ENCODE measurements around the gene MPO. TPM values are rescaled to one million over a fixed set of nuclear protein-coding genes. Genes with fewer than 3 reads are reported as not detected.

MPO gene
- total RNA-seq, 1 experiment from 2014 or later: not detected

DNA sequence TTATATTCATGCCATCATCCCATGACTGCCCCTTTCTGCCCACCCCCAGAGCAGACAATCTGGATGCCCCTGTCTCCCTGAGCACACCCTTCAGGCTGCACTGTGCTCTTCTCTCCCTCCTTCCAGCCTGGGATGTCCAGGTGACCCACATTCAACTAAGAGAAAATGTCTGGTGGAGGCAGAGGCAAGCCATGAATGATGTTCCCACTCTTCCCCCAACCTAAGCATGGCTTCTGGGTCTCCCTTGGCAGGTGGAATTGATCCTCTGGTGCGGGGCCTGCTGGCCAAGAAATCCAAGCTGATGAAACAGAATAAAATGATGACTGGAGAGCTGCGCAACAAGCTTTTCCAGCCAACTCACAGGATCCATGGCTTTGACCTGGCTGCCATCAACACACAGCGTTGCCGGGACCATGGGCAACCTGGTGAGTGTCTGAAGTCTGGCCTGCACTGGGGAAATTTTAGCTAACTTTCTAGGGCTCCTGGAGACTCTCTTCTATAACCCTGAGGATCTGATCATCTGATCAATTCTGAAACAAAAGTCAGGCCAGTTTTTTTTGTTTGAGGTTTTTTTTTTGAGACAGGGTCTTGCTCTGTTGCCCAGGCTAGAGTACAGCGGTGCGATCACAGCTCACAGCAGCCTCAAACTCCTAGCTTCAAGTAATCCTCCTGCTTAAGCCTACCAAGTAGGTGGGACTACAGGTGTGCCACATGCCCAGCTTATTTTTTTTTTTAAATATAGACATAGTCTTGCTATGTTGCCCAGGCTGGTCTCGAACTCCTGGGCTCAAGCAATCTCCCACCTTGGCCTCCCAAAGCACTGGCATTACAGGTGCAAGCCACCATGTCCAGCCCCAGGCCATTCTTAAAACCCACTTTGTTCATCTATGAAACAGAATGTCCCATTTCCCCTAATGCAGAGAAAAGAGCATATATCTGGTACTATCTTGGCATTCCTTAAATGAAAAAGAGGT, 14.5 kb downstream of the MPO start:
- DNase-seq (ENCODE audit: extremely low read depth, low read depth): no peak

DNA sequence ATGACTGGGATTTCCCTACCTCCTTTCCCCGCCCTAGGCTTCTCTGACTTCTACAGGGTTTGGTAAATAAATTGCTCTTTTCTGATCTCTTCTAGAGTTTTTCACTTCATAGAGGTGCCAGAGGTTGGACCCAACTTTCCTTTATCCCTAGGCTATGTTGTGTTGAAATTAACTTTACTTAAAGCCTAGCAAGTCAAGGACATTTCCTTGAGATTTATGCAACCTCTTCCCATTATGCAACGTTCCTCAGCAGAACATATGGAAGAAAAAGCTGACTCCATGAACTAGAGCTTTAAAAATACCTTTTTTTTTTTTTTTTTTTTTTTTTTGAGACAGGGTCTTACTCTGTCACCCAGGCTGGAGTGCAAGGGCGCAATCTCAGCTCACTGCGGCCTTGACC, 15.5 kb downstream of the MPO start:
- no peak for DNase-seq (ENCODE audit: extremely low read depth, low read depth)

DNA sequence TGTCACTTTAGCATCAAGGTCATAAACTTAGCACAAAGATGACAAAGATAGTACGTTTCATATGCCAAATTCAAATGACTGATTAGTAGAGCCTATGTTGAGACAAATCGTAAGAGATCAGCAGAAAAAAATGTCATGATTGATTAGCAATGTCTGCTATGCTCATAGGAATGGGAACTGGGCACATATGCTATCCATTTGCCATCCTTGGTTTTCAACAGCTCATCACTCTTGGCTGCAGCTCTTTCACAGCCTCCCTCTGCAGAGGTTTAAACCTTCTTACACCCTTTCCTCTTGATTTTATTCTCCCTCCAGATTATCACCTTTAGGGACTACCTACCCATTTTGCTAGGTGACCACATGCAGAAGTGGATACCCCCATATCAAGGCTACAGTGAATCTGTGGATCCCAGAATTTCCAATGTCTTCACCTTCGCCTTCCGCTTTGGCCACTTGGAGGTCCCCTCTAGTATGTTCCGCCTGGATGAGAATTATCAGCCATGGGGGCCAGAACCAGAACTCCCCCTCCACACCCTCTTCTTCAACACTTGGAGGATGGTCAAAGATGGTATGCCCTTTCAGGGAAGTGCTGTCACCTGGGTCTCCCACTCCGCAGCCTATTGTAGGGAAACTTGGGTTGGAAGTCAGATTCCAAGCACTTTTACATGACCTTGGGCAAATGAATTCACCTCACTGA, 16.2 kb downstream of the MPO start:
- no peak for DNase-seq (ENCODE audit: extremely low read depth, low read depth)

GRCh38 chr17:58263773-58264172, 17.0 kb downstream of the MPO start:
- no peak for DNase-seq (ENCODE audit: extremely low read depth, low read depth)

DNA sequence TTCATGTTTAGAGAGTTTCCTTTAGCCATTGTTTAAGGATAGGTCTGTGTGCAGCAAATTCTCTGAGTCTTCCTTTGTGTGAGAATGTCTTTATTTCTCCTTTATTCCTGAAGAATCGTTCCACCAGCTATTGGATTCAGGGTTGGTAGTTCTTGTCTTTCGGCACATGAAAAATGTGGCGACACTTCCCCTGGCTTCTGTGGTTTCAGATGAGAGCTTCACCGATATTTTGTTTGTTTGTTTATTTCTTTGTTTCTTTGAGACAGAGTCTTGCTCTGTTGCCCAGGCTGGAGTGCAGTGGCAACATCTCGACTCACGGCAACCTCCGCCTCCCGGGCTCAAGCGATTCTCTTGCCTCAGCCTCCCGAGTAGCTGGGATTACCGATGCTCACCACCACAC, 18.6 kb downstream of the MPO start:
- no peak for DNase-seq (ENCODE audit: extremely low read depth, low read depth)

GRCh38 chr17:58254803-58255202, 25.9 kb downstream of the MPO start:
- DNase-seq (ENCODE audit: extremely low read depth, low read depth): no peak

GRCh38 chr17:58253082-58253481, 27.7 kb downstream of the MPO start:
- DNase-seq (ENCODE audit: extremely low read depth, low read depth): no peak

DNA sequence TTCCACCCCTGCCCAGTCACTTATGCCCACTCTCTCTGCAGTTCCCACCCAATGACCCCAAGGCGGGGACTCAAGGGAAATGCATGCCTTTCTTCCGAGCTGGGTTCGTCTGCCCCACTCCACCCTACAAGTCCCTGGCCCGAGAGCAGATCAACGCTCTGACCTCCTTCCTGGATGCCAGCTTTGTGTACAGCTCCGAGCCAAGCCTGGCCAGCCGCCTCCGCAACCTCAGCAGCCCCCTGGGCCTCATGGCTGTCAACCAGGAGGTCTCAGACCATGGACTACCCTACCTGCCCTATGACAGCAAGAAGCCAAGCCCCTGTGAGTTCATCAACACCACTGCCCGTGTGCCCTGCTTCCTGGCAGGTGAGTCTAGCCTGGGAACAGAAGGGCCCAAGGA, 28.6 kb downstream of the MPO start:
- DNase-seq (ENCODE audit: extremely low read depth, low read depth): no peak

DNA sequence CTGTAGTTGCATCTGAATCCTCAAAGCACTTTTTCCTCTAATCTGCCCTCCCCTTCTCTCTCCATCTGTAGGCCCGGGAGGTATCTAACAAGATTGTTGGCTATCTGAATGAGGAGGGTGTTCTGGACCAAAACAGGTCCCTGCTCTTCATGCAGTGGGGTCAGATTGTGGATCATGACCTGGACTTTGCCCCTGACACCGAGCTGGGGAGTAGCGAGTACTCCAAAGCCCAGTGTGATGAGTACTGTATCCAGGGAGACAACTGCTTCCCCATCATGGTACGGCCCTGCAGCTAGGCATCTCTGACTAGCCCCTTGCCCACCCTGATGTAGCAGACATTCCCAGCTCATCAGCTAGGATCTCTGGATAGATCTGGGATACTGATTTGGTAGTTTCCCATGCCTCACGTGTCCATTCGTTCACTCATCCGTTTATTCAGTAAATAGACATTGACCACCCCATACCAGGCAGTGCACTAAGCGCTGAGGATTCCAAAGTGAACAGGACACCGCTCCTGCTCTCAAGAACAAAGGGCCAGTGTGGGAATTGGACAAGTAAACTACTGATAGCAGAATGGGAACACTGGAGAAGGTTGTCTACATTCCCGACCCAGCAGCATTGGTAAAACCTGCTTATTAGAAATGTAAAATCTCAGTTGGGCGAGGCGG, 30.3 kb downstream of the MPO start:
- no peak for DNase-seq (ENCODE audit: extremely low read depth, low read depth)

DNA sequence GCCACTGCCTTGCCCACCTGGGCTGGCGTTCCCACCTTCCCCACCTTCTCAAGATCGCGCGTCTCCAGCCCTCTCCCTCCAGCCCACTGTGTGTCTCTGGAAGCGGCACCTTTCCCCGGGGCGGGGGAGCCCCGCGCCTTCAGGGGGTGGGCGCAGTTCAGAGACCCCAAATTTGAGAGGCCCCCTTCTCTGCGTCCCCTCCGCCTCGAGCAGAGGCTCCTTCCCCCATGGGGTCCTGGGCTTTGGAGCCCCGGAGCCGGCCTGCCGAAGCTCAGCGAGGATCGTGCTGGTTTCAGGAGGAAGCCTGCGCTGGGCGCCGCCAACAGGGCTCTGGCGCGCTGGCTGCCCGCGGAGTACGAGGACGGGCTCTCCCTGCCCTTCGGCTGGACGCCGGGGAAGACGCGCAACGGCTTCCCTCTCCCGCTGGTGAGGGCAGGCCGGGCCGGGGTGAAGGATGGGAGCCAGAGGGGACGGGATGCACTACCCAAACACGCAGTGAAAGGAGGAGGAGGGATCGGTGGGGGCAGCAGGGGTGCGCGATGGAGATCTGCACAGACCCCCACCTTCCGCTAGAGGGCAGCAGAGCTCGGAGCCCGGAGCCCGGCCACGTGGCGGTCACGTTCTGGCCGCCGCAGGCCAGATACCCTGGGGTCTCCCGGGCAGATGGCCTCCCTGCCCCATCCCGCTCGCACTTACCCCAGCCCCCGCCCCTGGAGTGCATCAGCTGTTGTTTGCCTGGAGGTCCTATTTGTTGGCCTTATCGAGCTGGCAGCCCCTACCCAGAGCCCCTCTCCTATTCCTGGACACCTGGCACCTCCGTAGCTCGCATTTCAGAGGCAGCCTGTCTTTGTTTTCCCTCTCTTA, 31.2 kb downstream of the MPO start:
- DNase-seq (ENCODE audit: extremely low read depth, low read depth): peak; percentile 58

DNA sequence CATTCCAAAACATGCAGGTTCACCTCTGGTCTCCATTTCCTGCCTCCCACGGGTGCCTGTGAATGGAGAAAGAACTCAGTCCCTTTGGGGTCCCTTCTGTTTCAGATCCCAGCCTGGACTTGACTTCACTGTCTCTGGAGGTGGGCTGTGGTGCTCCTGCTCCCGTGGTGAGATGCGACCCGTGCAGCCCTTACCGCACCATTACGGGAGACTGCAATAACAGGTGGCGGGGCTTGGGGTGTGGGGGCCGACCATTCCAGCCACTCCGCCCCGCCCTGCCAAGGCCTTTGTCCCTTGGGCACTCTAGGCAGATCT, 31.8 kb downstream of the MPO start:
- DNase-seq (ENCODE audit: extremely low read depth, low read depth): no peak

DNA sequence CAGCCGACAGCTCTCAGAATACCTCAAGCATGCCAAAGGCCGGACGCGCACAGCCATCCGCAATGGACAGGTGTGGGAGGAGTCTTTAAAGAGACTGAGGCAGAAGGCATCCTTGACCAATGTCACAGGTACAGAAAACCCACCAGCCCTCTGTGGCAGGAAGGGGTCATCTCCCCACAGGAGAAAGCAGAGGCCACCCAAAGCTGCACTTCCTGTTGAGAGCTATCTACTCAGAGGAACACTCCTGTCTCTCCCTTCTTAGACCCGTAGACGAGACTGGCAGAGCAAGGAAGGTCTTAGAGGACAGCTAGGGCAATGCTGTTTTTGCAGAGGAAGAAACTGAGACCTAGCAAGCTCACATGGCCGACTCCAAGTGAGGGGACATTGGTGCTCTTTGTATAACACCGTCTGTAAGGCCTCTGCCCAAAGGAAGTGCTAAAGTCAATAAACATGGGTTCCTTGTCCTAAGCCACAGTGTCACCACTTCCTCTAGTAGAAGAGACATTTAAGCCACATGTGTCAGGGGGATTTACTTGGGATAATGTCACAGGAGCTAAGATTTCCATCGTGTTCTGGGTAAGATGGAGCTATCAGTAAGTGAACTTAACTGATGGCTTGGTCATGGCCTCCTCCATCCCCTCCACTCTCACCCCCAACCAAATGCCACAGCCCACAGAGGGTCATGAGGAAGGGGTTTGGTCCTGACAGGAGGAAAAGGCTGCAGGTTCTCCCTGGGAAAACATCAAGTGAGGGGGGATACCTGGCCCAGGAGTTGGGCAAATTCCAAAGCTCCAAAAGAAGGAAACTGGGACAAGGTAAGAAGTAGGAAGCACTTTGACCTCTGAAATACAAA, 33.0 kb downstream of the MPO start:
- DNase-seq (ENCODE audit: extremely low read depth, low read depth): no peak

DNA sequence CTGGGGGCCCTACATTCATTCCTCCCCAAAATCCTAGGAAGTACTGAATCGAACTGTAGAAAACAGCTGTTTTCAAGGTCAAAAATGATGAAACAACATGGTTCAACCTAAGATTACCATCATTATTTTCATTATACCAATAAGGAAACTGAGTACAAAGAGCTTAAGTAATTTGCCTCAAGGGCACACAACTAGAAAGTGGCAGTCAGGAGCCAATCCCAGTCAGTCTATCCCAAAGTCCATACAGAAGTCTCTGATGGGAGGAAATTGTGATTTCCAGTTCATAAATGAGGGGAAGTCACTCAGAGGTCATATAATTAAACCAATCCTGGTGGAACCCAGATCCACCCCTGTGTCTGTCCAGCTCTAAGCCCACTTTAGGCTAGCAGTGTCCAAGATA, 34.0 kb downstream of the MPO start:
- no peak for DNase-seq (ENCODE audit: extremely low read depth, low read depth)

GRCh38 chr17:58246104-58246740, 34.5 kb downstream of the MPO start:
- DNase-seq (ENCODE audit: extremely low read depth, low read depth): no peak

DNA sequence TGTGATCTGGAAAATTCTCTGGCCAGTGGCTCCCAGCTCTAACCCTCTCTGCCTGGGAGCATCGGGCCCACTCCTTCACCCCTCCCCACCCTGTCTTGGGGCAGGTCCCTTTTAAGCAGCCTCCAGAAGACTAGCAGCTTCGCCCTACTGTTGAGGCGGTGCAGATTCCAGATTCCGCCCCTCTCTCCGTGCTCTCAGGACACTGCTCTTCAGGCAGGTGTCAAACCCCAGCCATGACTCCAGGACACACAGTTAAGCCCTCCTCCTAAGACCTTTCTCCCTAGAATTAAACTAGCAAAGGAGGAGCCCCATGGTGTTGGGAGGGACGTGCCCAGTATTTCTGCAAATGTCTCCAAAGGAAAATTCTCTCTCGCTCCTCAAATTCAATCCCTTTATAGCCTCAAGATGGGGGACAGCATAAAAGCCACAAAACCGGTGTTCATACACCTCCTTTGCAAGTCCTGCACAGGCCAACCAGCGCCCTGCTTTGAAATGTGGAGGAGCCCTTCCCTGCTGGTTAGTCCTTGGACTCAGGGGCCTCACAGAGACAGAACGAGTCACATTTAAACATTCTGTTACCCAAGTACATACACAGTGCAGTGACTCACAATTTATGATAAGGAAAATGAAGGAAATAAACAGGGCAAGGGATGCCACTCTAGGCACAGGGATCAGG, 35.2 kb downstream of the MPO start:
- DNase-seq (ENCODE audit: extremely low read depth, low read depth): no peak

GRCh38 chr17:58244963-58245362, 35.8 kb downstream of the MPO start:
- DNase-seq (ENCODE audit: extremely low read depth, low read depth): no peak

DNA sequence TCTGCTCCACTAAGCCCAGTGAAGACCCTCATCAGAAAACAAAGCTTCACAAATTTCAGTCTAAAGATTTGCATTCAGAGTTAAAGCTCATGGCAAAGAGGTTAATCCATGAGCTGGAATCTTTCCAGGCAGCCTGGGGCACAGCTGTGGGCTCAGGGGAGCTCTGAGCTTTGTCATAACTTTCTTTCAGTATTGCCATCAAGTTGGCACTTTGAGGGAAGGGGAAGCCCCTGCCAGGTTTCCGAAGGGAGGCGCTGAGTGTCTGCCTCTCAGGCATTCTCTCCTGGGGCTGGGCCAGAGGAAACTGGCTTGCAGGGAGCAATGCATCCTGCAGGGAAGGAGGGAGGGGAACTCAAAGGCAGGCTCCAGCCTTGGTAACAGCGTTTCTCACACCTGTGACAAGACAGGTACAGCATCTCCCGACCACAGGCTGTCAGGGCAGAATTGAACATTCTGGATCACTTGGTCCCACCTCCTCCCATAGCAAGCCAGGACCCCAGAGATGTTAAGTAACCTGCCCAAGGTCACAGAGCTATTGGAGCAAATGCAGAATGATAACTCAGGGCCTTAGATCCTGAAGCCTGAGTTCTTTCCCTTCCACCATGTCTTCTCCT, 38.5 kb downstream of the MPO start:
- DNase-seq (ENCODE audit: extremely low read depth, low read depth): no peak

- DNase-seq (ENCODE audit: extremely low read depth, low read depth): no peak
Observed at GRCh38 chr17:58239987-58240386, 40.7 kb downstream of the MPO start.
